GM12873 (cell line): ENCODE data around the gene VGLL4.

Experiments used
- CTCF ChIP-seq: IDR thresholded peaks from 2 replicates; pipeline ENCODE4 v1.5.1; 2012; ENCODE audit warnings: low read depth, mild to moderate bottlenecking, moderate library complexity, low read length, control low read depth; ENCODE audit not compliant: insufficient read depth; ENCODE audit errors: missing control alignments

Gene VGLL4

GRCh38 chr3:11546657-11547302, 96.9 kb downstream of the VGLL4 start:
- no peak for TF ChIP-seq CTCF

- TF ChIP-seq CTCF: no peak
These were observed 98.4 kb downstream of the VGLL4 start for GRCh38 chr3:11545186-11545851.

- no peak for TF ChIP-seq CTCF
These were observed 99.1 kb downstream of the VGLL4 start for GRCh38 chr3:11544412-11545181.

GRCh38 chr3:11543948-11544387, 99.7 kb downstream of the VGLL4 start:
- no peak for TF ChIP-seq CTCF

GRCh38 chr3:11543141-11543947, 100.4 kb downstream of the VGLL4 start:
- no peak for TF ChIP-seq CTCF

- TF ChIP-seq CTCF: no peak
These were observed 101.2 kb downstream of the VGLL4 start for GRCh38 chr3:11542551-11542950.
